ENCODE data around the gene EPHA2. TPM values are rescaled to one million over a fixed set of nuclear protein-coding genes. Genes with fewer than 3 reads are reported as not detected.

The EPHA2 gene
- polyA plus RNA-seq, 1 of the 3 experiments (the other 2 are of a cell fraction): 126 TPM

DNA sequence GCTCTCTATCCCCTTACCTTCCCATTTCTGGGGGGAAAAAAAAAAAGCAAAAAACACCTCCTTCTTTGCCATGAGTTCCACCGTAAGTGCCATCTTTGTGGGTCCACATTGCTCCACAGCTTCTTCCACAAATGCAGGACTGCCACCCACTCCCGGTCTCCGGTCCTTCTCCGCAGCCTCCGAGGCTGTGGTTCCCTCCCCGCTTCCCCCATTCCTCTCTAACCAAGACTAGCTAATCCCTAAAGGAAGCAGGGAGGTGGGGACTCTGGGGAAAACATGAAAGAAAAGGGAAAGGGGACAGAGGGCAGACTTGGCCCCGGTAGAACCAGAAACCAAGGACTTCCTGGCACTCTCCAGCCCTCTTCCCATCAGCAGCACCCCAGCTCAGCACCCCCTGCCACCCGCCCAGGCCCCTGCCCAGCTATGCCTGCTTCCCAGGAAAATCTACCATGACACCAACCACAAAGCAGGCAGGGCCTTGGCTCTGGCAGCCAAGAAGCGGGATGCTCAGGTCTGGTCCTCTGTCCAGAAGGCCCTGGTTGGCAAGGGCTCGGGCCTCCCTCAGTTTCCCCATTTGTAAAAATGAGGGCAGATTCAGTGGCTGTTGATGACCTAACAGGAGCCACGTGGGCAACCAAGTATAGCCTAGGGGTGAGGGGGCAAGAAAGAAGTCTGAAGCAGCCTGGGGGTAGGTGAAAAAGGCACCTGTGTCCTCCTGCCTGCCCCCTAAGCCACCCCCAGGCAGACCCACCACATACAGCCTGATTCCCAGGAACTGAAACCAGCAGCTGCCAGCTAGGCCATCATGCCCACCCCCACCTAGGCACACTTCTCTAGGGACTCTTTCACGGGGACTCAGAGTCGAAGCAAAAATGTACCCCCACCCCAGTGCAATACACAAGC lies 2.5 kb downstream of the EPHA2 start:
- TF ChIP-seq YY1 (IDR thresholded peaks at IDR 0.05; ENCODE audit: low read depth) (no peak), GATA2 (CRISPR knock-in tag; IDR thresholded peaks at IDR 0.05) (no peak), GABPA (IDR thresholded peaks at IDR 0.05; ENCODE audit: low read depth) (no peak), SMC3 (IDR thresholded peaks at IDR 0.05; ENCODE audit: low read depth, low read length) (no peak), SIN3A (IDR thresholded peaks at IDR 0.05; ENCODE audit: borderline replicate concordance, low read depth, low read length) (no peak), MEF2A (IDR thresholded peaks at IDR 0.05; ENCODE audit: borderline replicate concordance, low read depth) (no peak), FOXJ3 (CRISPR knock-in tag; IDR thresholded peaks at IDR 0.05) (no peak)
- TF ChIP-seq, protein P1, sequence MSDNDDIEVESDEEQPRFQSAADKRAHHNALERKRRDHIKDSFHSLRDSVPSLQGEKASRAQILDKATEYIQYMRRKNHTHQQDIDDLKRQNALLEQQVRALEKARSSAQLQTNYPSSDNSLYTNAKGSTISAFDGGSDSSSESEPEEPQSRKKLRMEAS (IDR thresholded peaks at IDR 0.05; ENCODE audit: low read depth): no peak
- TF ChIP-seq, protein P2, sequence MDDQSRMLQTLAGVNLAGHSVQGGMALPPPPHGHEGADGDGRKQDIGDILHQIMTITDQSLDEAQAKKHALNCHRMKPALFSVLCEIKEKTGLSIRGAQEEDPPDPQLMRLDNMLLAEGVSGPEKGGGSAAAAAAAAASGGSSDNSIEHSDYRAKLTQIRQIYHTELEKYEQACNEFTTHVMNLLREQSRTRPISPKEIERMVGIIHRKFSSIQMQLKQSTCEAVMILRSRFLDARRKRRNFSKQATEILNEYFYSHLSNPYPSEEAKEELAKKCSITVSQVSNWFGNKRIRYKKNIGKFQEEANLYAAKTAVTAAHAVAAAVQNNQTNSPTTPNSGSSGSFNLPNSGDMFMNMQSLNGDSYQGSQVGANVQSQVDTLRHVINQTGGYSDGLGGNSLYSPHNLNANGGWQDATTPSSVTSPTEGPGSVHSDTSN (IDR thresholded peaks at IDR 0.05): no peak
- DNase-seq: no peak
- 70% methylated on average over 11 of the region's 13 CpGs for WGBS (ENCODE audit: low lambda C conversion rate)
- H3K27me3 ChIP-seq (ENCODE audit: insufficient read depth): no peaks in the 10 kb centered on the region
- peak overlapping the region; percentile 57 to 91; a peak in 3 of 4 replicates for H3K4me3 ChIP-seq (ENCODE audit: low read depth in 2 of 2, low read length in 1 of 2)
- peaks cover 19% of the 10 kb centered on the region for H3F3A ChIP-seq (replicated peaks; ENCODE audit: insufficient read depth)
- peak overlapping the region; percentile 94 for H3K9ac ChIP-seq
- H2AFZ ChIP-seq (ENCODE audit: low read depth): no peak overlapping the region
- peak overlapping the region; percentile 98 for H3K4me2 ChIP-seq
- ChIA-PET CTCF (interaction anchor here (0.7 to 8.8 kb wide), 5 partner anchors 10 to 73 kb away, joined by 3 to 125 read pairs (median 6); no protein-coding TSS in a partner anchor), POLR2A (interaction anchor here (1.2 kb wide), 1 partner anchor 21 kb away, joined by 3 read pairs; no protein-coding TSS in a partner anchor)
- peaks cover 80% of the 10 kb centered on the region for H3K79me2 ChIP-seq (ENCODE audit: insufficient read depth)
- peaks cover 30 to 43% of the 10 kb centered on the region in 2 experiments; a peak in 3 of 4 replicates for H3K4me1 ChIP-seq (ENCODE audit: control insufficient read depth in 1 of 2, insufficient read depth in 2 of 2, low read depth in 1 of 2, low read length in 1 of 2)
- peak overlapping the region; percentile 71 to 75; a peak in 3 of 4 replicates for H3K27ac ChIP-seq (ENCODE audit: low read depth in 2 of 2, low read length in 1 of 2)
- H3K36me3 ChIP-seq (replicated peaks in 1 of 2; ENCODE audit: control insufficient read depth in 1 of 2, insufficient read depth in 2 of 2, low read length in 1 of 2): peaks cover 16 to 23% of the 10 kb centered on the region in 2 experiments
- H3K9me2 ChIP-seq: no peaks in the 10 kb centered on the region
- no peaks in the 10 kb centered on the region for H3K9me3 ChIP-seq
- peaks cover 10% of the 10 kb centered on the region; the same call in 1 of the 2 replicates for H4K20me1 ChIP-seq (ENCODE audit: insufficient read depth)

DNA sequence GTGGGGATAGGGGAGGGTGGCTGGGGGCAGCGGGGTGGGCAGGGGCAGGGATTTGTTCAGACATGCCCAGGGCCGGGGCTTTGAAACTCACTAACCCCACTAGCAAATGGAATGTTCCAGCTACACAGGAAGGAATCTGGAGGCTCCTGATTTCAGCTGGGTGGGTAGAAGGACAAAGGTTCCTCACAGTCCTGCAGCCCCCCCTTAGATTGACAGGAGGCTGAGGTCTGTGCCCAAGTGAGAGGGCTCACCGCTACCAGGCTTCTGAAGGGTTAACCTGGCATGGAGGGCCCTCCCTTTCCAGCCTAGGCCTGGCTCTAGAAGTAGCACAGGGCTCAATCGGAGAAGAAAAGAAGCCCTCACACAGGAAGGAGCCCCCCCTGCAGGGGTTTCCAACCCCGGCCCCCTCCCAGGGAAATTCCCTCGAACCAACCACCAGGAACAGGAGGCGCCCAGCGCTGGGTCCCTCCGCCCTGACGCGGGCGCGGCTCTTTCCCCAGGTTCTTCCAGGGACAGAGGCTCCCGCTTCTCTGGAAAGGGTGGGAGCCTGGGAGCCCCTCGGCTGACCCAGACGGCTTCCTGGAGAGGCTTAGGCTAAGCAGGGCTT lies 3.3 kb downstream of the EPHA2 start:
- peaks cover 27% of the 10 kb centered on the region for H3F3A ChIP-seq (replicated peaks; ENCODE audit: insufficient read depth)
- H3K9me3 ChIP-seq: no peaks in the 10 kb centered on the region
- H3K27ac ChIP-seq (ENCODE audit: low read depth in 2 of 2, low read length in 1 of 2): peak overlapping the region; percentile 71 to 75
- ChIA-PET CTCF (interaction anchor here (0.7 to 8.8 kb wide), 5 partner anchors 11 to 72 kb away, joined by 3 to 125 read pairs (median 6); no protein-coding TSS in a partner anchor), POLR2A (interaction anchor here (1.2 kb wide), 1 partner anchor 21 kb away, joined by 3 read pairs; no protein-coding TSS in a partner anchor)
- peaks cover 88% of the 10 kb centered on the region for H3K79me2 ChIP-seq (ENCODE audit: insufficient read depth)
- H3K9me2 ChIP-seq: no peaks in the 10 kb centered on the region
- H3K4me2 ChIP-seq: peak overlapping the region; percentile 98
- TF ChIP-seq EP300 (IDR thresholded peaks at IDR 0.05; ENCODE audit: borderline replicate concordance in 1 of 2, low read depth in 1 of 2, low read length in 1 of 2): 0 out of 4 replicates have a peak, but pooled peaks of 1 of the 2 experiments have one; percentile 3
- TF ChIP-seq, protein P3, sequence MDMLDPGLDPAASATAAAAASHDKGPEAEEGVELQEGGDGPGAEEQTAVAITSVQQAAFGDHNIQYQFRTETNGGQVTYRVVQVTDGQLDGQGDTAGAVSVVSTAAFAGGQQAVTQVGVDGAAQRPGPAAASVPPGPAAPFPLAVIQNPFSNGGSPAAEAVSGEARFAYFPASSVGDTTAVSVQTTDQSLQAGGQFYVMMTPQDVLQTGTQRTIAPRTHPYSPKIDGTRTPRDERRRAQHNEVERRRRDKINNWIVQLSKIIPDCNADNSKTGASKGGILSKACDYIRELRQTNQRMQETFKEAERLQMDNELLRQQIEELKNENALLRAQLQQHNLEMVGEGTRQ (IDR thresholded peaks at IDR 0.05; ENCODE audit: borderline replicate concordance, low read depth, low read length): no peak
- peak overlapping the region; percentile 94 for H3K9ac ChIP-seq
- H3K4me1 ChIP-seq (ENCODE audit: control insufficient read depth in 1 of 2, insufficient read depth in 2 of 2, low read depth in 1 of 2, low read length in 1 of 2): peaks cover 30 to 48% of the 10 kb centered on the region in 2 experiments; a peak in 3 of 4 replicates
- peak overlapping the region; percentile 57 to 91; a peak in 3 of 4 replicates for H3K4me3 ChIP-seq (ENCODE audit: low read depth in 2 of 2, low read length in 1 of 2)
- peaks cover 19 to 27% of the 10 kb centered on the region in 2 experiments for H3K36me3 ChIP-seq (replicated peaks in 1 of 2; ENCODE audit: control insufficient read depth in 1 of 2, insufficient read depth in 2 of 2, low read length in 1 of 2)
- H2AFZ ChIP-seq (ENCODE audit: low read depth): no peak overlapping the region
- H3K27me3 ChIP-seq (ENCODE audit: insufficient read depth): no peaks in the 10 kb centered on the region
- no peak for DNase-seq
- 67% methylated on average over 10 of the region's 16 CpGs for WGBS (ENCODE audit: low lambda C conversion rate)
- peaks cover 10% of the 10 kb centered on the region; the same call in 1 of the 2 replicates for H4K20me1 ChIP-seq (ENCODE audit: insufficient read depth)
